Activated CD4-positive, alpha-beta T cell treated with anti-CD3 and anti-CD28 coated beads, Interleukin-2, Interleukin-6, amounts not matched to agents 100 ng/mL and 50 ng/mL, durations not matched to agents 16 hours and 8 hours (primary cell): ENCODE data around the gene TEN1.
"Not testable (repeated sequence)": the region's sequence is repeated elsewhere in the genome, so short reads cannot be mapped to it uniquely, and the experiment has no call there.

Source experiments
- DNase-seq: peaks from one replicate; pipeline ENCODE4 v3.0.0-alpha.2; 2020

TEN1 gene

GRCh38 chr17:76032780-76033108 lies 53.7 kb downstream of the TEN1 start:
- DNase-seq = no peak

- no peak for DNase-seq
These were observed 54.1 kb downstream of the TEN1 start for GRCh38 chr17:76033139-76033538.

- no peak for DNase-seq
These were observed 55.6 kb downstream of the TEN1 start for GRCh38 chr17:76034428-76035350.

- no peak for DNase-seq
These were observed 57.6 kb downstream of the TEN1 start for GRCh38 chr17:76036497-76037261.

GRCh38 chr17:76038050-76038449 lies 59.0 kb downstream of the TEN1 start:
- no peak for DNase-seq

GRCh38 chr17:76039121-76039520 lies 60.1 kb downstream of the TEN1 start:
- no peak for DNase-seq

GRCh38 chr17:76040376-76040775 lies 61.3 kb downstream of the TEN1 start:
- DNase-seq = no peak

GRCh38 chr17:76042868-76043267 lies 63.8 kb downstream of the TEN1 start:
- DNase-seq = not testable (repeated sequence)

GRCh38 chr17:76044475-76045007 lies 65.5 kb downstream of the TEN1 start:
- not testable (repeated sequence) for DNase-seq

GRCh38 chr17:76046064-76046463 lies 67.0 kb downstream of the TEN1 start:
- no peak for DNase-seq

- no peak for DNase-seq
These were observed 69.1 kb downstream of the TEN1 start for GRCh38 chr17:76048025-76048605.

- DNase-seq = no peak
These were observed 69.7 kb downstream of the TEN1 start for GRCh38 chr17:76048711-76049110.

GRCh38 chr17:76049239-76049638 lies 70.2 kb downstream of the TEN1 start:
- DNase-seq = no peak

- DNase-seq = no peak
These were observed 70.9 kb downstream of the TEN1 start for GRCh38 chr17:76049836-76050537.
